Stimulated activated CD8-positive, alpha-beta memory T cell treated with anti-CD3 and anti-CD28 coated beads, Interleukin-4, amount 100 ng/mL, for 24 hours (primary cell): Measurements from ENCODE around the gene AWAT2.
"Not testable (repeated sequence)": the region's sequence is repeated elsewhere in the genome, so short reads cannot be mapped to it uniquely, and the experiment has no call there.

Experiments used
- DNase-seq: peaks from one replicate; pipeline ENCODE4 v3.0.0-alpha.2; 2020; ENCODE audit warnings: low read depth

Gene AWAT2

DNA sequence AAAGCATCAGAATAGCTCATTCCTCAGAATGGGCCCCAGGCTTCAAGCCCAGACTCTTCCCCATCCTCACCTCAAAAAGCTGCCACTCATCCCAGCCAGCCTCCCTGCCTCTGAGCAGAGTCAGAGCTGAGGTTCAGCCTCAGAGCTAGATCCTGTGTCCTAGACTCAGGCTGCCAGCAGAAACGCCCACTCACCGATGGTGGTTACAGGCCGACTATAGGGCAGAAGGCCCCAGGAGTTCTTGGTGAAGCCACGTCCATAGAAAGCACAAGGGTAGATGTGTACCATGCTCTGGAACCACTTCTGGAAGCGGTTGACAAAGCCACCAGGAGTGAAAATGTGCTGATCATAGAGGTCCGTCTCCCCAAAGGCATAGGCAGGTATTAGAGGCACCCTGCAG, 7.7 kb downstream of the AWAT2 start:
- DNase-seq = no peak

DNA sequence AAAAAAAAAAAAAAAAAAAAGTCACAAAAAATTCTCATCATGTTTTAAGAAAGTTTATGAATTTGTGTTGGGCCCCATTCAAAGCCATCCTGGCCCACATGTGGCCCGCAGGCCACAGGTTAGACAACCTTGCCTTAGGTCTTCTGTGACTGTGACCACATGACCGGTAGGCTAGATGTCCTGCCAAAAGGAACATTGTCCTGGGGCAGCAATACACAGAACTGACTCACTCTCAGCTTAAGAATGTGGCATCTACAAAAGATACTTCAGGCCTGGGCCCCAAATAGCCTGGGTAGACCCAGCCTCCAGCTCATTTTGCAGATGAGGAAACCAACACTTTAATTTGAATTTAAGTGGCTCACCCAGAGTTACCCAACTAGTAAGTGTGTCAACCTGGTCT, 10.0 kb downstream of the AWAT2 start:
- no peak for DNase-seq

DNA sequence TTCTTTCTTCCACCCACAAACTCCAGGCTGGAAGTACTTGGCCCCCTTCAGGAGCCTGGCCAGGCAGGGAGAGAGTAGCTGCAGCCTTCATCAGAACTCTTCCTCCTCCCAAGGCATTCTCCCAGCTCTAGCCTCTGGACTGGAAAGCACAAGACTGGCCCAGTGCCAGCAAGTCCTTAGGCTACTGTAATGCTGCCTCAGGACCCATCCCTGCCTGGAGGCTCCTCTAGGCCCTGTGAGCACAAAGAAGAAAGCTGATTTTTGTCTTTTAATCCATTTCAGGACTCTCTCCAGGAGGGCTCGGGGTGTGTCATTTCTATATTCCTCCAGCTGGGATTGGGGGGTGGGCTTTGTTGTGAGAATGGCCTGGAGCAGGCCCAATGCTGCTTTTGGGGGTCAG, 10.8 kb downstream of the AWAT2 start:
- no peak for DNase-seq

DNA sequence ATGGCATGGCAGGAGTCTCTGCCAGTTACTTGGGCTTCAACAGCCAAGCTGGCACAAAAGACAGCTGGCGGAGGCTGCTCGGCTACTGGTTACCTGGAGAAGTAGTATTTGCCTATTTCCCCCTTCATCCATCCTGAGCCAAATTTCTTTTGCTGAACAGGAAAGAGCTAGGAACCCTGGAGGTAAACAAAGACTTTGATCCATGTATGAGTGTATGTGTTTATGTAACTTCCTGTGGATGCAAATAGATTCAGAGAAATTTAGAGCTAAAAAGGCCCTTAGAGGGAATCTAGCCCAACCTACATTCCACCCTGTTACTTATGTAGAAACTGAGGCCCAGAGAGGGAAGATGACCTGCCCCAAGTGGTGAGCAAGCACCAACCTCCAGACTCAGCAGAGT, 11.2 kb downstream of the AWAT2 start:
- DNase-seq = no peak

DNA sequence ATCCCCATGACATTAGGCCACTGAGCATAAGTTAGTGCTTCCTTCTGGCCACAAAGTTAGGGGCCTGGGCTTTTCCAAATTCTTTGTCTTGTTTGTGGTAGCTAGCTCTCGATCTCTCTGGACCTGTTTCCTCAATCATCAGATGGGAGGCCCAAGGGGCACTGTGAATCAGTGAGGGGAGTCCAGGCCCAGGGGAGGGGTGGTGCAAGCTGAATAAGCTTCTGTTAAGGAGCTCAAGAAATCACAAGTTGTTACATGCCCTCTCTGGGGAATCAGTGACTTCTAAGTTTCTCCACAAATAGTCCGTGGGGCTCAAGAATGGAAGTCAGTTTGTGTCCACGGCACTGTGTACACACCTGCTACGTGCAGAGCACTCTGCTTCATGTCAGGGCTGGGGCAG, 15.1 kb downstream of the AWAT2 start:
- no peak for DNase-seq

DNA sequence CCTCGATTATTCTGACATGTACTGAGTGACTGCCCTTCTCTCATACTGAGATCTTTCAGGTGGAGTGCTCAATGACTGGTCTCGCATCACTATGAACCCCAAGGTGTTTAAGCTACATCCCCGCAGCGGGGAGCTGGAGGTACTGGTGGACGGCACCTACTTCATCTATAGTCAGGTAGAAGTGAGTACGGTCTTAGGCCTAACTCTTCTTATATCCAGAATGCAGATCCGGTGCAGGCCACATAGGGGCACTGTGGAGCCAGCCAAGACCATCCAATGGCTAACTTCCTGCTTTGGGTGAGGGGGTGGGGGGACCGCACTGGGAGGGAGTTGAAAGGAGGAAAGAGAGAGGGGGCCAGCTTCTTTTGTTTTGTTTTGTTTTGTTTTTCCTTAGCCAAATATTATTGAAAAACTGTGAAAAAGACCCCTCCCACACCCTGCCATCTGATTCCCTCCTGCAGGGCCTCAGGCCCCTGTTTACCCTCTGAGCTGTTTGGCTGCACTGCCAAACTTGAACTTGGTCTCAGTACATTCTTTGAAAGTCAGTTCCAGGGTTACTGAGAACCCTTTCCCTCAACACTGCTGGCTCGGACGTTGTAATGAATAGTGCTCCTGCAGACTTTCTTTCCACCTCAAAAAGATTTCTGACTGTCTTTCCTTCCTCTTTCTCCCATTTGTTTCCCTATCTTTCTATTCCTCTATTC, 16.2 kb downstream of the AWAT2 start:
- no peak for DNase-seq

DNA sequence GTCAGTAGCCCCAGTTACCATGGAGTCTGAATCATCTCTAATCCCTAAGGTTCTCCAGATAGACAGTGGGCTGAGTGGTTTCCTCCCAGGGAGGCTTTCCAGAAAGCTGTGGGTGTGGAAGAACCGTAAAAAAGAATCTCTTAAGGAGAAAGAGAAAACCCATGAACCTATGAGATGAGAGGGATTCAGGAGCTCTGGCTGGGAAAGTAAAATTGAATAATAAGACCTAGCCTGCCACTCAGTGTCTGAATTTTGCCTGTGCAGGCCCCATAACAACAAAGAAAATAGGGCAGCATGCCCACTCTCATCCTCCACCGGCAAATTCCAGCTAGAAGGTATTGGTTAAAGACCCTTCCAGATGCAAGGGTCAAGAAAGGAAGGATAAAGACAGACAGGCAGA, 16.9 kb downstream of the AWAT2 start:
- no peak for DNase-seq

DNA sequence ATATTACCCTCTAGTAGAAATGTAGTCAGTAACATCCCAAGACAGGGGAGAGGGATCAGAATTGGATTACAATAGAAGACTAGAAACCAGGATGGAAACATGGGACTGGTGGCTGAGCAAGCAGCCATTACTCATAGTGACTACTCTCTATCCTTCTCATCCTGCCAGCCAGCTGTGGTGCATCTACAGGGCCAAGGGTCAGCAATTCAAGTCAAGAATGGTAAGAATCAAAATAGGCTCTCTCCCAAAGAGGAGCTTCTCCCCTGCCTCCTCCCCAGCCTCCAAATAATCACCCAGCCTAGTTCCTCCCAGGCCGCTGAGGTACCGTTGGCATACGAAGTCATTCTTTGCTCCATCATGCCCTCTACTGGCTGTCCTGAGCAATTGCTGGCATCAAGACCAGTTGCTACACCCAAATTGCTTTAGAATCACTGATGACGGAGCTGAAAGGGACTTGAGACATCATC, 19.4 kb downstream of the AWAT2 start:
- DNase-seq = peak; percentile 6

DNA sequence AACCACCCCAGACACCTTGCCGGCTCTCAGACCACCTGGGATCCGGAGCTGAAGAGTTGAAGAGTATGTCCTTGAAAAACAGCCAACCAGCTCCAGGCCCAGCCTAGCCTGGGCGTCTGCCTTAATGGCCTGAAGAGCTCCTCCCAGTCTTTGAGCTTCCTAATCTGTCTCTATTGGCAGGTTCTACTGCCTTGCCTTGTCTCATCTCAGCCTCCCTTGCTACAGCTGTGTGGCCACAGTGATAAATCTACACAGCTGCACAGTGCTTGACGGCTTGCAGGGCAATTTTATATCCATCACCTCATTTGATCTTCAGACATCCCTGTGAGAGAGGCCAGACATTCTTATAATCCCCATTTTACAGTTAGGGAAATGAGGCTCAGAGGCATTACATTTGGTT, 19.9 kb downstream of the AWAT2 start:
- DNase-seq = no peak

DNA sequence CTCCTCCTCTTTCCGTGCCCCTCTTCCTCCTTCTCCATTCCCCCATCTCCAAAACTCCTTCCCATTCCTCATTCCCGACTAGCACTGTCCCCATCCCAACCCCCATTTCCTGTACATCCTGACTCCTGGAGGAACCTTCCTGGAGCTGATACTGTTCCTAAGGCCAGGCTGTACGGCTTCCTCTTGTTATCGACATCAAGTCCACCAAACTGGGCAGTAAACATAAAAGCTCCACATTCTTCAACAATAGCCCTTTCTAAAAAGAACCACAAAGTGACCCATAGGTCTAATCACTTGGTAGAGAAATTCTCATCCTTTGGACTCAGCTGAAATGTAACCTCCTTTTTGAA, 22.9 kb downstream of the AWAT2 start:
- no peak for DNase-seq

DNA sequence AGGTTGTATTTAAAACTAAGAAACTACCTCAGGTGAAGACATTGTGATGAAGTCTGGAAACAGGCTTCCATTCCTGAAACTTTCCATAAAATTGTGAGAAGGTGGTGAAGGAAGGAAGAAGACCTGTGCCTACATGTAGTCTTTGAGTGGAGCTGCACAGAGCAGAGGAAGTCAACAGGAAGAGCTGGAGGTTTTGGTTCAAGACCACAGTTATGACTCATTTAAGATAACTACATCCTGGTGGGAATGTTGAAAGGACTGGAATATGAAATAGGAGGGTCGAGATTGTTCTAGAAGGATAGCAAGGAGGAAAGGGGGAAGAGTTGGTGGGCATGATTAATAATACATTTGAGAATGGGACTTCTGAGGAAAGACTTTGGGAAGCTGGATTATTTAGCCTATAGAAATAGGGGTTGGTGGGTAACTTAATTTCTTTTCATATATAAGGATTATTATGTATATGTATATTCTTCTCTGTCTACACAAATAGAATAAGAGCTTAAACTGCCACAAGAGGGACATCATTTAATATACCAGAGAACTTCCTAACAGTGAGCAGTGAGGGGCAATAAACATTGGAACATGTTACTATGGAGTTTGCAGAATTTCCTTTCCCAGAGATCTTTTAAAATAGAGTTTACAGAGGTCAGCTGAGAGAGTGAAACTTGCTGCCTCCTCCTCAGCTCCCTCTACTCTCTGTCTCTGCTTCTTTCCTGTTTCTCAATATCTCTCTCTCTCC, 23.5 kb downstream of the AWAT2 start:
- DNase-seq = no peak

DNA sequence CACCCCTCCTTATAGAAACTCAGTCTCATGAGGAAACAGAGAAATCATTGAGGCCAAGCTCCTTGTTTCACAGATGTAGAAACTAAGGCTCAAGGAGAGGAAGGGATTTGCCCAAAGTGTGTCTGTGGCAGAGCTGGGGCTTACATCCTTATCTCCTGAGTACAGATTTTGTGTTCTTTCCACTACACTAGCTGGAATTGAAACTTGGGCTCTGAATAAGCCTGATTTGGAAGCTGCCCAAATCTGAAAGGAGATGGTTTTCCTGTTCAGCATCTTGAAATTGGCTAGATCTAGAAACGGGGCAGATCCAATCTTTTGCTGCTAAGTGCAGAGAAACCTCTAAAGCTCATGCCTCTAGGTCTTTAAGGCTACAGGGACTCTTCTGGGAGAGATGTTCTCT, 24.3 kb downstream of the AWAT2 start:
- DNase-seq = no peak

DNA sequence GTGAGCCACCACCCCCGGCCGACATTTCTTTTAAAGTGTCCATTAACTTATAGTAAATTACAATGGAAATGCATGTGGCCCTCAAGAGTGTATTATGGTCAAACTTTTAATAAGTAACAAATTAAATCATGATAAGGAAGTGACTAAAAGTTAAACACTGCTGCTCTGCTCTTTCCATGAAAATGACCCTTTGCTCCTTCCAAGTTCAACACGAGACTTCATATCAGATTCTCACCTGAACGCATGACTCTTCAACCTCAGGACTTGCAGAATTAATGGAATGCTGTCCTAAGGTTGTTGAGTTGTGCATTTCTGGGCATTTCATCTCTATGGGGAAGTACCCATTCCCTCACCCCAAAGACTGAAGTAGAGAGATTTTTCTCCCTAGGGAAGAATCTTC, 27.1 kb downstream of the AWAT2 start:
- DNase-seq = no peak

DNA sequence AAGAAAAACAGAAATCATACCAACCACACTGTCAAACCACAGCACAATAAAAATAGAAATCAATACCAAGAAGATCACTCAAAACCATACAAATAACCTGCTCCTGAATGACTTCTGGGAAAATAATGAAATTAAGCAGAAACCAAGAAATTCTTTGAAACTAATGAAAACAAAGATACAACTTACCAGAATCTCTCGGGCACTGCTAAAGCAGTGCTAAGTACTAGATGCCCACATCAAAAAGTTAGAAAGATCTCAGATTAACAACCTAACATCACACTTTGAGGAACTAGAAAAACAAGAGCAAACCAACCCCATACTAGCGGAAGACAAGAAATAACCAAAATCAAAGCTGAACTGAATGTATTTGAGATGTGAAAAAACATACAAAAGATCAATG, 33.2 kb downstream of the AWAT2 start:
- DNase-seq = no peak

DNA sequence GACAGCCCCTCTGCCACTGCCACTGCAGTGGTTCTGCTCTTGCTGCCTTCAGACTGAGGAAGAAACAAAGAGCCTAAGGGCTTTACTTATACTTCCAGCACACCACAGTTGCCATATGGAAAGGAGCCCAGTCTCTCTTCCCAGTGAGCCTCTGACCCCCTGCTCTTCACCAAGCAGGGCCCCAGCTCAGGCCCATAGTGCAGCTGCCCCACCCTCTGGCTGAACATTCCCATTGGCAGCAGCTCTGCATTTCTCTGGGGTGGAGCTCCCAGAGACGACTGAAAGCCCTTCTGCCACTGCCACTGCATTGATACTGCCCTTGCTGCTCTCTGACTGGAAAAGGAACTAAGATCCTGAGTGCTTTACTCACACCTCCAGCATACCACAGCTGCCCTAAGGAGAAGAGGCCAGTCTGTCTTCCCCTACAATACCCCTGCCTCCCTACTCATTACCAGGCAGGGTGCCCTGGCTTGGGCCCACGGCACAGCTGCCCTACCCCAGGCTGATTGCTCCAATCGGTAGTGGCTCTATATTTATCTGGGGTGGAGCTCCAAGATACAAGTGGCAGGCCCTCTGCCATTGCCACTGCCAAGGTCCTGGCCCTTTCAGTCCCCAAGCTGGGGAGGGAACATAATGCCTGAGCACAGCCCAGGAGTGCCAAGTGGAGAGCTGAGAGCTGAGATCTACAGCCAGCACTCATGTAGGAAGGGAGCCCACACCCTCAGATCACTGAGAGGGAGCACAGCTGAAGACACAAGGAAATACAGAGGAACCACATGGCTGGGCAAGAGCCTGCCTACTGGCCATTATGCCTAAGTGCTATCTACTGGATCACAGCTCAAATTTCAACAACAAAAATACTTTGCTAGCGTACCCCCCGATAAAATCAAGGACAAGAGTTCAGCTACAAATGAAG, 36.0 kb downstream of the AWAT2 start:
- no peak for DNase-seq

DNA sequence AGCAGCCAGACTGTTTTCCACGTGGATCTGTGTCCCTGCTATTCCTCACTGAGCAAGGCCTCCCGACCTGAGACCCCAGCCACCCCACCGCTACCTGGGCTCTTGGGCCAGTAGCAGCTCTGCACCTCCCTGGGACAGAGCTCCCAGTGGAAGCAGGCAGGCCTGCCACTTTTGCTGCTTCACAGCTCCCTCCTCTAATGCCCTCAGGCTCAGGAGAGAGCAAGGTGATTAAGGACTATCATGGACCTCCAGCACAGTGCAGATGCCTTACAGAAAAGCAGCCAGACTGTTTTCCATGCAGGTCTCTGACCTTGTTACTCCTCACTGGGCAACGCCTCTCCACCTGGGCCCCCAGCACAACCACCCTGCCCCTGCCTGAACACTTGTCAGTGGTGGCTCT, 37.0 kb downstream of the AWAT2 start:
- DNase-seq = no peak

DNA sequence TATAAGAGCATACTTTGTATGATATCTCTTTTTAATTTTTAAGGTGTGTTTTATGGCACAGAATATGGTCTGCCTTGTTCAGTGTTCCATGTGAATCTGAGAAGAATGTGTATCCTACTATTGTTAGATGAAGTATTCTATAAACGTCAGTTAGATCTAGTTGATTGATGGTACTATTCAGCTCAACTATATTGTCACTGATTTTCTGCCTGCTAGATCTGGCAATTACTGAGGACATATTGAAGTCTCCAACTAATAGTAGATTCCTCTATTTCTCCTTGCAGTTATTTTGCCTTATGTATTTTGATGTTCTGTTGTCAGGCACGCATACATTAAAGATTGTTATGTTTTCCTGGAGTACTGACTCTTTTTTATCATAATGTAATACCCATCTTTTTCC, 39.8 kb downstream of the AWAT2 start:
- DNase-seq = no peak

DNA sequence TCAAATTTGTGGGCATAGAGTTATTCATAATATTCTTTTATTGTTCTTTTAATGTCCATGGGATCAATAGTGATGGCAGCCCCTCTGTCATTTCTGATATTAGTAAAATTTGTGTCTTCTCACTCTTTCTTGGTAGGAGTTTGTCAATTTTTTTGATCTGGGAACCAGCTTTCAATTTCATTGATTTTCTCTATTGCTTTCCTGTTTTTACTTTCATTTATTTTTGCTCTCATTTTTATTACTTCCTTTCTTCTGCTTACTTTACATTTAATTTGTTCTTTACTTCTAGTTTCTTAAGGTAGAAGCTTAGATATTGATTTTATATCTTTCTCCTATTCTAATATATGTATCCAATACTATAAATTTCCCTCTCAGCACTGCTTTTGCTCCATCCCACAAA, 40.7 kb downstream of the AWAT2 start:
- DNase-seq = no peak

DNA sequence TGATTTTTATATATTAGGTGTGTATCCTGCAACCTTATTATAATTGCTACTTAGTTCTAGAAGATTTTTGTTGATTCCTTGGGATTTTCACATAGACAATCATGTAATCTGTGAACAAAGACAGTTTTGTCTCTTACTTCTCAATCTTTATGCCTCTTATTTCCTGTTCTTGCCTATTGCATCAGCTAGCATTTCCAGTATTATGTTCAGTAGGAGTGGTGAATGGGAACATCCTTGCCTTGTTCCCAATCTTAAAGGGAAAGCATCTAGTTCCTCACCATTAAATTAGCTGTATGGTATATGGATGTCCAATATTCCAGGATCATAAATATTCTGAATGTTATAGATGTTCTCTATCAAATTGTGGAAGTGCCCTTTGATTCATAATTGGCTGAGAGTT, 41.8 kb downstream of the AWAT2 start:
- no peak for DNase-seq

DNA sequence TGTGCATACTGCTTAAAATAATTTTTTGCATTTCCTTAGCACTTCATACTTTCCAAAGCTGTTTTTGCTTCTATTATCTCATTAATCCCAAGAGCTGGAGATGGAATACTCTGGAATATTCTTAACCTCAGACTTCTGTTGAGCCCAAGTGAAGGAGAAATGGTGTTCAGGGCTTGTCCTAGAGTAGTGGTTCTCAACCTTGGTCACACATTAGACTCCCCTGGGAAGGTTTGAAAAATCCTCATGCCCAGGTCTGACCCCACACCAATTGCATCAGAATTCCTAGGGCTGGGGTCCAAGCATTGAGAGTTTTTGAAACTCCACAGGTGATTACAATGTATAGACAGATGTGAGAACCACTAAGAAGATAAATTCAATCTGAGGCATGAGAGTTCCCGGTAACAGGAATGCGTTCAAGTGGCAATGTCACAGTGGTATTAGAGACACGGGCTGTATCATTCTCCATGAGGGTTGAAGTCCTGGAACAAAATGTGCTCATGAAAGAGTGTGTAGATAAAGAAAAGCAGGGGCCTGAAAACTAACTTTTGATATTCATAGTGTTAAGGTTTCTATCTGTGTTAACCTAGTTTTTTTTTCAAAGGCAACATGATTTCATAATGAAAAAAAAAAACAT, 47.9 kb downstream of the AWAT2 start:
- no peak for DNase-seq

DNA sequence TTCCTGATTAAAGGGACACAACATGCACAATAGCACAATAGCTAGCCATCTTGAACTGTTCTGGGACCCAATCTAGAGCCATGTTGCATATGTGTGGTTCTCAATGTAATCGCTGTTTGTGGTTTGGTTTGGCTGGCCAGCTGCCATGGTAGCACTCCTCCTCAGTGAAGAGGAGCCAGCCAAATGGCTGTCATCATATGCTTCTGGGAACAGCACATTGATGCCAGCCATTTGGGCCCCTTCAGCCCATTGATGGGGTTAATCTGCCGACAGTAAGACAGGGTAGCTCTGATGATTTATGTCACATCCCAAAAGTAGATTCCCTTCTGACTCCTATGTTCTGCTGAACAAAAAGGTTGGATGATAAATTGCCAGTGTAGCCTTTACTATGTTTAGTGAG, 48.5 kb downstream of the AWAT2 start:
- DNase-seq = no peak

DNA sequence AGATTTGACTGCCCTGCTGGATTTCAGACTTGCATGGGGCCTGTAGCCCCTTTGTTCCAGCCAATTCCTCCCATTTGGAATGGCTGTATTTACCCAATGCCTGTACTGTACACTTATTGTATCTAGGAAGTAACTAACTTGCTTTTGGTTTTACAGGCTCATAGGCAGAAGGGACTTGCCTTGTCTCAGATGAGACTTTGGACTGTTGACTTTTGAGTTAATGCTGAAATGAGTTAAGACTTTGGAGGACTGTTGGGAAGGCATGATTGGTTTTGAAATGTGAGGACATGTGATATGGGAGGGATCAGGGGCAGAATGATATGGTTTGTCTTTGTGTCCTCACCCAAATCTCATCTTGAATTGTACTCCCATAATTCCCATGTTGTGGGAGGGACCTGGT, 51.4 kb downstream of the AWAT2 start:
- DNase-seq = not testable (repeated sequence)

DNA sequence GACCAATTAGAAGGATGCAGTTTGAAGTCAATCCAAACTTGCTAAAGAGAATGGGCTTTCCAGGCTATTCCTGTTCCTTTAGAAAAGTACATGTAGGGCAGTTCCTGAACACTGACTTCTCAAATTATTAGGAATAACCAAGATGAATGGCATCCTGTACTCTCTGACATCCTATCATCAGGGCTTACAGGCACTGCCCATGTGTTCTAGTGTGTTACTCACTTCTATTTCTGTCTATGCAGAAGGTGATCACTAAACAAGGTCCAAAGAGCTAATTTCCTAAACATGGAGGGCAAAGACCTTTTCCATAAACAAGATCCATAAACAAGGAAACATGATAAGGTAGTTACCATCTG, 53.6 kb downstream of the AWAT2 start:
- no peak for DNase-seq
